ENCODE measurements around the gene LCORL.
"Not testable (repeated sequence)": the region's sequence is repeated elsewhere in the genome, so short reads cannot be mapped to it uniquely, and the experiment has no call there.

The LCORL gene

GRCh38 chr4:17850295-17850694 lies 171.3 kb downstream of the LCORL start:
- not testable (repeated sequence) for DNase-seq (ENCODE audit: low spot score)

DNA sequence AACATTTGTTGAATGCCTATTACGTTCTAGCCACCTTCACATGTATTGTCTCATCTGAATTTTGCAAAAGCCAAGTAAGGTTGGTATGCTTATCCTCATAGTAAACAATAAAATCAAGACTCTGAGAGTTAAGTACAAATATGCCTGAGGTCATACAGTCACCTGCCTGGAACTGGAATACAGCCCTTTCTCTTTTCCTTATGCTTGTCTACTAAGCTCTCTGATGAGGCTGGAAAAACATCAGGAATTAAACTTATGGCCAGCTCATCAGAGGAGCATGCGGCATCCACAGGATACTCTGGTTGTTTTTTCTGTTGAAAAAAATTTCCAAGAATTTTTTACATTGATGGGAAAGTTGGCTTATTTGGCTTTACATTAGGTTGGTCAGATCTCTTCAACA lies 175.3 kb downstream of the LCORL start:
- DNase-seq (ENCODE audit: low spot score): no peak

DNA sequence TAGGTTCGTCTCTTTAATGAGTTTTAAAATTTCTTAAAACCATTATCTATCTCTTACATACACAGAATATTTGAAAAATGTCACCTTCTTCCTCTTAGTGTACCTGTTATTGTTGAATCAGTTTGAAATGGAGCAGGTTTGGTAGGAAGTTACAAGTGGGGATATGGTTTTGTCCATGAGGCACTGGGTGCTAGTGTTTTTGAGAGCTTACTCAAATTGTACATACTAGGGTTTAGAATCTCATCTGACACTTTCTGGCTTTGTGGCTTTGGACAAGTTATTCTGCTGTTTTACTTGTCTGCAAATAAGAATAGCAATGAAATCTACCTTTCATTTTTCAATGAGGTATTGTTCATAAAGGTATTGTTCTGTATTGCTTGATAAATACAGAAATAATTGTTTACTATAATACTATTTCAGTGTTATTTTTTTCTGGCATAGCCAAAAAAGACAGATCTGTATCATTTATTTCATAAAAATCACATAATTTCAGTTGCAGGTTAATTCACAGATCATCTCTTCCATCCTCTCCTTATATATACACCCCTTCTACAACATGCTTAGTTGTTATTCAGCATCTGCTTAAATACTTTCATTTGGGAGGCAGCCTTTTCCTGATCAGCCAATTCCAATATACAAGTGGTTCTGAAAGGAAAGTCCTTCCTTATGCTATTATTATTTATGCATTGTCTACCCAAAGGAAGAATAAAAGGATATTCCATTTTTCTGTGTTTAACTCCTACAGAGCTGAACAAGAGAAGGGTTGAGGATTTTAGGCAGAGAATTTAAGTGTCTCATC lies 197.5 kb downstream of the LCORL start:
- DNase-seq (ENCODE audit: low spot score): no peak

GRCh38 chr4:17817027-17817426 lies 204.5 kb downstream of the LCORL start:
- DNase-seq (ENCODE audit: low spot score): peak; percentile 14

DNA sequence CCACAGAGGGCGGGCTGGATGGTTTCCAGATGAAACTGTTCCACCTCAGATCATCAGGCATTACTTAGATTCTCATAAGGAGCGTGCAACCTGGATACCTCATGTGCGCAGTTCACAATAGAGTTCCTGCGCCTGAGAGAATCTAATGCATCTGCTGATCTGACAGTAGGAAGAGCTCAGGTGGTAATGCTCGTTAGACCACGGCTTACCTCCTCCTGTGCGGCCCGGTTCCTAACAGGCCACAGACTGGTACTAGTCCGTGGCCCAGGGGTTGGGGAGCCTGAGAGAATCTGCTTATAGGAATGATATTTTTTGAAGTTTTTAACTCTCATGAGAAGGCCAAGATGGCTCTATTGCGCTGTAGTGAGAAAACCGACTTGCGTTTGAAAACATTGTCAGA lies 205.4 kb downstream of the LCORL start:
- DNase-seq (ENCODE audit: low spot score): no peak

- DNase-seq (ENCODE audit: low spot score): no peak
These were observed 207.4 kb downstream of the LCORL start for GRCh38 chr4:17814140-17814539.

DNA sequence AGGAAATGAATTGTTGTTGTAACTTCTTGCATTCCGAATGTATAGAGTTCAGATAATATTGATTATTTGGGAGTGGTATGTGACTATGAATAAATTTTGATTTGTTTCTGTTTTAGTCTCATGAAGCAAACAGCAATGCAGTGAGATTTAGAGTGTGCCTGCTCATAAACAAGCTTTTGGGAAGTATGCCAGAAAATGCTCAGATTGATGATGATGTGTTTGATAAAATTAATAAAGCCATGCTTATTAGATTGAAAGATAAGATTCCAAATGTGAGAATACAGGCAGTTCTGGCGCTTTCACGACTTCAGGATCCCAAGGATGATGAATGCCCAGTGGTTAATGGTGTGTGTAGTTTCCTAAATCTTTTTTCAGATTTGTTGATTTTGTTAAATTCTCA lies 208.8 kb downstream of the LCORL start:
- no peak for DNase-seq (ENCODE audit: low spot score)

GRCh38 chr4:17812125-17812524 lies 209.4 kb downstream of the LCORL start:
- DNase-seq (ENCODE audit: low spot score): no peak

GRCh38 chr4:17811078-17811603 lies 210.4 kb downstream of the LCORL start:
- DNase-seq (ENCODE audit: low spot score): no peak

GRCh38 chr4:17810260-17811077 lies 211.1 kb downstream of the LCORL start, which contains the start of the genes DCAF16 and NCAPG:
DCAF16 (minus strand) TSS chr4:17810757; CDS start chr4:17804141, 6,616 bp downstream.
NCAPG (plus strand) TSS chr4:17810979; CDS start chr4:17811078, 99 bp downstream.
- peak; percentile 96 for DNase-seq (ENCODE audit: low spot score)

DNA sequence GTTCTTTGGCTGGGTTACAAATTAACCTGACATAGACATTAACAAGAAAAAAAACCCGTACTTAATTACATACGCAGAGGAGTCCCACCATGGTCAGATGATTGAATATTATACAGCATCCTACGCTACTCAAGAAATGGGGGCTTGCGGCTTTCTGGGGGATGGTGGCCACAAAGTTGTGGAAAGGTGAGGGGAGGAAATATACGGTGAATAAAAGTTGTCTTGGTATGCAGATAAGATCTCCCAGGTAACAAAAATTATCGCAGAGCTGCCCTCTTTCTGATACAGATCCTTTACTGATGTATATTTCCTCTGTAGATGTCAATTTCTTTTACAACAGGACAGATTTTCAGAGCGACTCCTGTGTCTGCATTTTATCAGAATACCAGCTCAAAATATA lies 211.9 kb downstream of the LCORL start:
- no peak for DNase-seq (ENCODE audit: low spot score)

DNA sequence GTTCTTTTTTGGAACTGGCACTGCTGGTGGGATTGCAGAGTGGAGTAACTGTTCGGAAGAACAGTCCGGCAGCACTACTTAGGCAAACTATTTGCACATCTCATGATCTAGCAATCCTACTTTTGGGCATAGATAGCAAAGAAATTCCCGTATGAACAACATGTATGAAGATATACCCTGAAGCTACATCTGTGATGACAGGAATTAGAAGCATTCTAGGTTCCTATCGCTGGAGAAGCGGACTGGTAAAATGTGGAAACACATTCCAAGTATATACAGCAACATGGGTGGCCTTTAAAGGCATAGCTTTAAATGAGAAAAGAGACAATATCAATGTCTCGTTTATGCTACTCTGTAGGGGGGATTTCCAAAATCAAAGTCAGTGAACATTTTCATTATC lies 214.1 kb downstream of the LCORL start:
- no peak for DNase-seq (ENCODE audit: low spot score)

DNA sequence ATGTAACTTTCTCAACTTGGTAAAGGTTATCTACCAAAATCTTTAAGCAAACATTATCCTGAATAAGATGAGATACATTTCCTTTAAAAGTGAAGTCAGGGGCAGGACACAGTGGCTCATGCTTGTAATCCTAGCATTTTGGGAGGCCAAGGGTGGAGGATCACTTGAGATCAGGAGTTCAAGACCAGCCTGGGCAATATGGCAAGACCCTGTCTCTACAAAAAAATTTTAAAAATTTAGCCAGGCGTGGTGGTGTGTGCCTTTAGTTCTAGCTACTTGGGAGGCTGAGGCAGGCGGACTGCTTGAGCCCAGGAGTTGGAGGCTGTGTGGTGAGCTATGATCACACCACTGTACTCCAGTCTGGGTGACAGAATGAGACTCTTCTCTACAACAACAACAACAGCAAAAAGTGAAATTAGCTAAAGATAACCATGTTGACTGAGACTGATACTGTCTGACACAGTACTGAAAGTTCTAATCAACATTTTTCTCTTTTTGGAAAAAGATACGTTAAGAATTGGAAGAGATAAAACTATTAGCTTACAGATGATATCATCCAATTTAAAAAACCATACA lies 215.9 kb downstream of the LCORL start:
- no peak for DNase-seq (ENCODE audit: low spot score)

- DNase-seq (ENCODE audit: low spot score): no peak
These were observed 223.7 kb downstream of the LCORL start for GRCh38 chr4:17797808-17798207.

GRCh38 chr4:17794730-17795129 lies 226.8 kb downstream of the LCORL start:
- DNase-seq (ENCODE audit: low spot score): no peak
